Glutamatergic neuron (in vitro differentiated cells): ENCODE data around the gene DDX28. TPM values are rescaled to one million over a fixed set of nuclear protein-coding genes. Genes with fewer than 3 reads are reported as not detected.

Experiments
- DNase-seq: peaks from one replicate; pipeline ENCODE4 v3.0.0; 2022
- H3K27ac Mint-ChIP-seq: one replicate; pipeline ENCODE4 v1.8.0; 2020; ENCODE audit warnings: mild to moderate bottlenecking, mixed read lengths, inconsistent platforms; ENCODE audit not compliant: unreplicated experiment
- H3K27me3 Mint-ChIP-seq: one replicate; pipeline ENCODE4 v1.8.0; 2020; ENCODE audit warnings: mild to moderate bottlenecking, moderate library complexity, mixed read lengths, inconsistent platforms; ENCODE audit not compliant: unreplicated experiment
- H3K36me3 Mint-ChIP-seq: one replicate; pipeline ENCODE4 v1.8.0; 2020; ENCODE audit warnings: mild to moderate bottlenecking, mixed read lengths, inconsistent platforms; ENCODE audit not compliant: unreplicated experiment
- H3K4me1 Mint-ChIP-seq: one replicate; pipeline ENCODE4 v1.8.0; 2020; ENCODE audit warnings: mild to moderate bottlenecking, low read depth, mixed read lengths, inconsistent platforms; ENCODE audit not compliant: unreplicated experiment
- H3K4me3 Mint-ChIP-seq: one replicate; pipeline ENCODE4 v1.8.0; 2020; ENCODE audit warnings: mild to moderate bottlenecking, mixed read lengths, inconsistent platforms; ENCODE audit not compliant: unreplicated experiment
- H3K9me3 Mint-ChIP-seq: one replicate; pipeline ENCODE4 v1.8.0; 2020; ENCODE audit warnings: mild to moderate bottlenecking, moderate library complexity, mixed read lengths, inconsistent platforms; ENCODE audit not compliant: unreplicated experiment
- CTCF ChIP-seq: fragments of 200-600 bp; sonication (generic); IDR thresholded peaks from one replicate; pipeline ENCODE4 v1.5.0; 2021; ENCODE audit not compliant: partially characterized antibody, unreplicated experiment
- total RNA-seq: library from RNA; stranded (reverse); fragmentation: NEBNext Ultra II Directional; extraction: Animal tissue kit (Norgen Biotek cat#: 25700); gene quantifications from one replicate; pipeline ENCODE4 v1.2.1, GENCODE V29; 2021; ENCODE audit not compliant: unreplicated experiment

DDX28 gene
- total RNA-seq, 1 donor from 2014 or later: 6.7 TPM

DNA sequence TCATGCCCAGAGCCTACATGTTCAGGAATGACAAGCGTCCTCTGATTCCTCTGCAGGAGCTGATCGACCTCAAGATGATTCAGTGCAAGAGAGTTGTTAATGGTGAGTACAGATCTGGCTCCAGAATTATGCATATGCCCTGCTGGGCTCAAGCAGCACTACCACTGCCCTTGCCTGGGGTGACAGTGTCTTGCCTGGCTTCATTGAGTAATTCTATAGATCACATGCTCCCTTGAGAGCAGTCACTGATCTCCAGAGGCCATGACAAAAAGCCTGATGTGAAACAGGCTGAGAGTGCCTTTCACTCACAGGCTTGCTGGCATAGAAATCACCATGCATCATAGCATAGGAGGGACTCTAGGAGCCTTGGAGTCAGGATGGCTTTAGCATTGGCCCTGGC is 26.4 kb upstream of the DDX28 start:
- H3K9me3 Mint-ChIP-seq: peaks cover 2% of the 10 kb centered on the region
- no peak for DNase-seq
- H3K27me3 Mint-ChIP-seq: peaks cover 2% of the 10 kb centered on the region
- peaks cover 2% of the 10 kb centered on the region for H3K4me1 Mint-ChIP-seq
- no peaks in the 10 kb centered on the region for H3K36me3 Mint-ChIP-seq
- H3K27ac Mint-ChIP-seq: no peak overlapping the region
- TF ChIP-seq CTCF: no peak
- no peak overlapping the region for H3K4me3 Mint-ChIP-seq

- DNase-seq: no peak
- H3K27me3 Mint-ChIP-seq: no peaks in the 10 kb centered on the region
- H3K9me3 Mint-ChIP-seq: no peaks in the 10 kb centered on the region
- no peak for TF ChIP-seq CTCF
- no peaks in the 10 kb centered on the region for H3K4me1 Mint-ChIP-seq
- H3K4me3 Mint-ChIP-seq: no peak overlapping the region
- H3K36me3 Mint-ChIP-seq: no peaks in the 10 kb centered on the region
- H3K27ac Mint-ChIP-seq: no peak overlapping the region
Measured at GRCh38 chr16:68047987-68048386, 25.0 kb upstream of the DDX28 start.

DNA sequence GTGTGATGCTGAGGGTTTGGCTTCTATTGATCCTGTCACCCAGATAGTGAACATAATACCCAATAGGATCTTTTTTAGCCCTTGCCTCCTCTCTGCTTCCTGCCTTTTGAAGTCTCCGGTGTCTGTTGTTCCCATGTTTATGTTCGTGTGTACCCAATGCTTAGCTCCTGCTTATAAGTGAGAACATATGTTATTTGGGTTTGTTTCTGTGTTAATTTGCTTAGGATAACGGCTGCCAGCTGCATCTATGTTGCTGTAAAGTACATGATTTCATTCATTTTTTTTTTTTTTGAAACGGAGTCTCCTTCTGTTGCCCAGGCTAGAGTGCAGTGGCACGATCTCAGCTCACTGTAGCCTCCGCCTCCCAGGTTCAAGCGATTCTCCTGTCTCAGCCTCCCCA is 23.1 kb upstream of the DDX28 start:
- Mint-ChIP-seq H3K27me3 (no peaks in the 10 kb centered on the region), H3K4me1 (no peaks in the 10 kb centered on the region), H3K9me3 (no peaks in the 10 kb centered on the region), H3K36me3 (no peaks in the 10 kb centered on the region), H3K27ac (peak overlapping the region; percentile 8), H3K4me3 (no peak overlapping the region)
- no peak for TF ChIP-seq CTCF
- no peak for DNase-seq

- no peaks in the 10 kb centered on the region for H3K4me1 Mint-ChIP-seq
- H3K36me3 Mint-ChIP-seq: peaks cover 5% of the 10 kb centered on the region
- no peak overlapping the region for H3K27ac Mint-ChIP-seq
- no peak overlapping the region for H3K4me3 Mint-ChIP-seq
- peaks cover 3% of the 10 kb centered on the region for H3K27me3 Mint-ChIP-seq
- H3K9me3 Mint-ChIP-seq: no peaks in the 10 kb centered on the region
- no peak for TF ChIP-seq CTCF
- no peak for DNase-seq
Measured at GRCh38 chr16:68041783-68042182, 18.8 kb upstream of the DDX28 start.

GRCh38 chr16:68040506-68041288 is 17.7 kb upstream of the DDX28 start:
- H3K9me3 Mint-ChIP-seq: no peaks in the 10 kb centered on the region
- peak; percentile 86 for TF ChIP-seq CTCF
- no peaks in the 10 kb centered on the region for H3K4me1 Mint-ChIP-seq
- peak; percentile 86 for DNase-seq
- H3K27ac Mint-ChIP-seq: peak overlapping the region; percentile 28
- peaks cover 3% of the 10 kb centered on the region for H3K27me3 Mint-ChIP-seq
- peaks cover 5% of the 10 kb centered on the region for H3K36me3 Mint-ChIP-seq
- H3K4me3 Mint-ChIP-seq: no peak overlapping the region
